Neural progenitor cell (in vitro differentiated cells): Measurements from ENCODE around the gene EP400.

Experiments
- CTCF ChIP-seq: fragments of 200-600 bp; sonication (generic); IDR thresholded peaks from 2 replicates; pipeline ENCODE4 v1.5.1; 2017; ENCODE audit warnings: antibody characterized with exemption, mild to moderate bottlenecking
- EZH2phosphoT487 ChIP-seq: fragments of 200-600 bp; sonication (generic); IDR thresholded peaks from 2 replicates; pipeline ENCODE4 v1.6.1; 2017; ENCODE audit warnings: antibody characterized with exemption

GRCh38 chr12:131990980-131991305, 41.2 kb downstream of the EP400 start:
- no peak for TF ChIP-seq CTCF
- TF ChIP-seq EZH2phosphoT487: no peak
